Right ventricle myocardium superior (tissue), 1 donor: Measurements from ENCODE around the gene ADAM12. TPM values are rescaled to one million over a fixed set of nuclear protein-coding genes. Genes with fewer than 3 reads are reported as not detected.

Experiments used
- ATAC-seq: fragments of 200-7000 bp; cut with Tn5 transposase; one replicate; pipeline ENCODE4 v1.9.1; 2020; ENCODE audit warnings: mild to moderate bottlenecking; ENCODE audit not compliant: poor library complexity
- DNase-seq: peaks from one replicate; pipeline ENCODE4 v3.0.0-alpha.2; 2020
- intact Hi-C: fragments of 100-400 bp; cut with DNase I; formaldehyde crosslinking; loops from one replicate; pipeline ENCODE4 v1.11.2; 2022
- total RNA-seq: library from RNA; stranded (reverse); fragmentation: NEBNext Ultra II Directional; extraction: Animal tissue kit (Norgen Biotek cat#: 25700); gene quantifications from one replicate; pipeline ENCODE4 v1.2.1, GENCODE V29; 2021
- donor health status: DM: no; HTN: yes; CAD: no; lungs with severe emphysema.

ADAM12 gene
- total RNA-seq, 1 donor from 2014 or later, result 0.38 TPM

DNA sequence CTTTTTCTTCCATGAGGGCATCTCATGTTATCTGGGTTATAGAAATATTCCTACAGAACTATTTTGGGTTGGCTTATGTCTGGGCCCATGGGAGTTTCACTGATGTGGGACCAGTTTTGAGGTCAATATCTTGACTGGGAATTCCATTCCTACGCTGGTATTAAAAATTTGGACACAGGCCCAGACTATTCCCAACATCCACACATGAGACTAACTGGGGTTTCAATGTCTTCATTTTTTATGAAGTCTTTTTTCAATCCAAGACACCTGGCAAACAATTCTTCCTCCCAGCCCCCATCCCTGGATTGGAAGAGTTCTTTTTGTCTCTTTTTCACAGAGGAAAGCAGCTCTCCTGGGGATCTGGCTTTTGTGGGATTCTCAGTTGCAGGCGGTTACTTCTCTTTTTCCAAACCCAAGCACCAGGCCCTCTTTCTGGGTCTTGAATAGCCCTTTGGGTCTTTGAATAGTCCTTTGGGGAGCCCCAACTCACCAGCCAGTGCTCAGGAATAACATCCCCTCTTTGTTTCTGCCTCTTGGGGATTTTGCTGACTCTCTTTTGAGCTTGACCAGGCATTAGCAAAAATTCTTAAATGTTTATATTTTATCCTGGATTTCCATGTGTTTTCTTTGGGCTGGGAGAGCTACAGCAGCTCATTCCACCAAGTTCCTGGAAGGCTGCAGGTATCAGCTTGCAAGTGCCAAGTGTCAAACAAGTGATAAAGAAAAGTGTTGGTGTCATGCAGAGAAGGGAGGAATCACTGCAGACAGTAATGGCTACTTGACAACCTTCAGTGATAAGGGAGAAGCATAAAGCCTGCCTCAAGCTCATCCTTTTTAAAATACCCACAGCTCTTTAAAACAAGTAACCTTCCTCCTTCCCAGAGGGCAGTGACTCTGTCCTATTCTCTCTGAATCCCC is 234.3 kb downstream of the ADAM12 start:
- intact Hi-C loops, result no loop called here
- DNase-seq, result no peak
- ATAC-seq, result no peak

DNA sequence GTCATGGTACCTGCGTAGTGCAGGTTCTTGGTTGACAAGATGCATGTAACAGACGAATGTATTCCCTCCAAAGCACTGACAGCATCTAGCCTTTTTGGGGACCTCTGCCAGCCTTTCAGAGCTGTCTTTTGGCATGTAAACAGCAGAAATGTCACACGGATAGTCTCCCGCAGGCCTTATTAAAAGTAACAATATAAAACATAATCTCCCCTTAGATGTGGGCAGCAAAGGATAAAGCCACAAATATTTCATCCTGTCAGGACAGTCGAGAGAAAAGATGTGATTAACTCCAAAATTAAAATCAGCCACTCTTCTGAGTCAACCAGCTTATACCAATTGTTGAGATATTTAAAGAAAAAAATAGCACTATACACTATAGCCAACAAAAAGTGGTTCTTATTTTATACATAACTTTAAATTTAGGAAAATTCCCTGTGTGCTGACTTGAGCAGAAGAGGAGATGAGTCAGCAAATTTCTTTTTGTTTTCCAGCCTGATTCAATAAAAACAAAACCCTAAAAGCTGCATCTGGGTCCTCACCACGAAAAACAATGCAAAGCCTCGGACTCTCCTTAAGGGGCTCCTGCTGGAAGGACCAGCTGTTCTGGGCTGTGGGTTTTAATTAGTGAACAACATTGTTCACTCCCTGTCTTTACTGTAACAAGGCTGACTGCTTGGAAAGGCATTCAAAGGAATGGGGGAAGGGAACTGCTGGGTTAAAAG is 240.2 kb downstream of the ADAM12 start:
- intact Hi-C loops, result no loop called here
- ATAC-seq (no peak), DNase-seq (no peak)

DNA sequence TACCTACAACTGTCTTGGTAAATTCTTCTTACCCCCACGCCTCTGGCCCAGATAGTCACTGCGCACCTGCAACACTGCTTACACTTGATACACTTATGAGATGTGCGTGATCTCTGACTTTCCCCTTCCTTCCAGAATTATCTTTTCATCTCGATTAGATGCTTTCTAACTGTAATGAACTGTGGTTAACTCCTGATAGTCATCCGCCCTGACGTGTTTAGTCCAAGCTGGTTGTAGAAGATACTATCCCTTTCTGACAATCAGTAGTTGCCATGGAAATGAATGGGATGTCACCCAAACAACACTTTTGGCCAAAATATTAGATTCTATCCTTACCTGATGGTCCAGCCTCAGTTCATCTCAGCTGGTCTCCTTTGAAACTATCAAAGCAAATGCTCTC is 241.5 kb downstream of the ADAM12 start:
- ATAC-seq (no peak), DNase-seq (no peak)
- intact Hi-C loops, result no loop called here

DNA sequence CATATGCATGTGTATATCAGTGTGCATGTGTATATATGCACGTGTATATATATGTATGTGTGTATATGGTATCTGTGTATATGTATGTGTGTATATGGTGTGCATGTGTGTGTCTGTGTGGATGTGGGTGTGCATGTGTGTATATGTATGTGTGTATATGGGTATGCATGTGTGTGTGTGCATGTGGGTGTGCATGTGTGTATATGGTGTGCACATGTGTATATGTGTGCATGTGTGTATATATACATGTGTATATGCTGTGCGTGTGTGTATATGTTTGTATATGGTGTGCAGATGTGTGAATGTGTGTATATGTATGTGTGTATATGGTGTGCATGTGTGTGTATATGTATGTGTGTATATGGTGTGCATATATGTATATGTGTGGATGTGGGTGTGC is 245.2 kb downstream of the ADAM12 start:
- intact Hi-C loops, result no loop called here
- no peak for DNase-seq
- no peak for ATAC-seq

DNA sequence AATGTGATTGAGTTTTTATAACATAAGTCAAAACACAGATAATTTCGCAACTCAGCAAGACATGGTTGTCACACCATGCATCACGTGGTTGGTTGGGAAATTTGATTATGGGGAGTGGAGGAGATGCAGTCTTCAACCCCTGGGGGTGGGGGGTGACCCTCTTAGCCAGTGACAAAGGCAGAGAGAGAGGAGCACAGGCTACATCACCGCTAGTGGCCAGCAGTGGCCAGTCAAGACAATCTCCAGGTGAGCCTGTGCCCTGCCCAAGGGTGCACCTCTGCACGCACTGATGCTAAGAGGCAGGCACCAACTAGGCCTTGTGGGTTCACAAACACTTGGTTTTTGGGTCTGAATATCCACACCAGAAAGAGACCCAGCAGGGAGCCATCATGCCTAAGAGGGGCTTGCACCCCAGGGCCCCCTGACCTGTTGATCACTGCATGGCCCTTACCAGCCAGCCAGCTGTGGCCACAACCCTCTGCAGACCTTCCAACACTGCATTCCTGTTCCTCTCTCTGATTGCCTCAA is 247.5 kb downstream of the ADAM12 start:
- ATAC-seq (no peak), DNase-seq (no peak)
- intact Hi-C loops, result no loop called here

DNA sequence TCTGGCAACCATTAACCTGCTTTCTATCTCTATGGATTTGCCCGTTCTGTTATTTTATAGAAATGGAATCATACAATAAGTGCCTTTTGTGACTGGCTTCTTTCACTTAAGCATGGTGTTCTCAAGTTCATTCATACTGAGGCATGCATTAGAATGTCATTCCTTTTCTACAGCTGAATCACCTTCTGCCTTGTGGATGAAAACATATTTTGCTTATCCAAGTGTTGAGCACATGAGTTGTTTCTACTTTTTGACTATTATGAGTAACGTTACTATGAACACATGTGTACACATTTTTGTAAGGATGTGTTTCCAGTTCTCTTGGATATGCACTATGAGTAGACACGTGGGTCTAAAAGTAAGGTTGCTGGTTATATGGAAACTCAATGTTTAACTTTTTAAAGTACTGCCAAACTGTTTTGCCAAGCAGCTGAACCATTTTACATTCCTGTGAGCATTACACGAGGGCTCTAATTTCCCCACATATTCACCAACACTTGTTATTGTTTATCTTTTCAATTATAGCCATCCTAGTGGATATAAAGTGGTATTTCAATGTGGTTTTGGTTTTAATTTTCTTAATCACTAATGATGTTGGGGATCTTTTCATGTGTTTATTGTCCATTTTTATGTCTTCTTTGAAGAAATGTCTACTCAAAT is 250.6 kb downstream of the ADAM12 start:
- ATAC-seq (no peak), DNase-seq (no peak)
- intact Hi-C loops, result no loop called here

DNA sequence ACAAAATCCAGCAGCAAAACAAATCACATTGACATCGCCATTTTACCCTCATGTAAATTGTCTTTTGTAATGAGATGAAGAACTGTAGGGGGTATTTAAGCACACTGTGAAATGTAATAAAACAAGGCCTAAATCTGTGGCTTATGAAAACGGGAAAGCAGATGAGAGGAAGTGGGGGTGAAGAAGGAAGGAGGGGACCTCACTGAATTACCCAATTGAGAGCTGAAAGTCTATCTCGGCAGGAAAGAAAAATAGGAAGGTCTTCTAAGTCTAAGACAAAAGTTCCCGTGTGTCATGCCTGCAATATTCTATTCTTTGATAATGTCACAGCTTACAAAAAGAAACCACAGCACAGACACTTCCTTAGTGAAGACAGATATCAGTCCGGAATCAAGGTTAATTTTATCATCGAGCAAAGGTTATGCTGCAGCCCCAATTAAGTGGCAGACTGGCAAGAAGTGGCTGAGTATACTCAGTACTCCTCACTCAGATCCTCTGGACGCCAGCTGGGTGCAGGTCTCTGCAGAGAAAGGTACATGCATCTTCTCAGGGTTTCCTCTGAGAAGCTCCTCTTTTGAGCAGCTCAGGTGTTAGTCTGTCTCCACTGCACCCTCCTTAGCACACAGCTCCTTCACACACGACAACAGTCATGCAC is 252.2 kb downstream of the ADAM12 start:
- ATAC-seq (no peak), DNase-seq (no peak)
- intact Hi-C loops, result no loop called here

DNA sequence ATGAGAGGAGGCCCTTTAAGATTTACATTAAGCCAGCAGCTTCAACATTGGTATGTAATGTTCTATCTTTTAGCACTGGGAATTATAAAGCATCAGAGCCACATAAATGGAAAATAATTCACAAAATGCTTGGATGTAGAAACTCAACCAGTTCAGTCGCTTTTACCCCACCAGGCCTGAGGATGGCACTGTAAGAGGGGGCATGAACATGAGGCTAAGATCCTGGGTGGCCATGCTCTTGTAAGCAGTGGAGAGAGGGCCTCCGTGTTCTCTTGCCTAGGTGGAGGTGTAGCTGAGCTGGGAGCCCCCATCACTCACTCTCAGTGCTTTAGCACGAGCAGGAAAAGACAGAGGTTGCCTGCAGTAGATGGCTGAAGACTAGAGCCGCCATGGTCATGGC is 253.1 kb downstream of the ADAM12 start:
- intact Hi-C loops, result no loop called here
- DNase-seq, result no peak
- no peak for ATAC-seq

DNA sequence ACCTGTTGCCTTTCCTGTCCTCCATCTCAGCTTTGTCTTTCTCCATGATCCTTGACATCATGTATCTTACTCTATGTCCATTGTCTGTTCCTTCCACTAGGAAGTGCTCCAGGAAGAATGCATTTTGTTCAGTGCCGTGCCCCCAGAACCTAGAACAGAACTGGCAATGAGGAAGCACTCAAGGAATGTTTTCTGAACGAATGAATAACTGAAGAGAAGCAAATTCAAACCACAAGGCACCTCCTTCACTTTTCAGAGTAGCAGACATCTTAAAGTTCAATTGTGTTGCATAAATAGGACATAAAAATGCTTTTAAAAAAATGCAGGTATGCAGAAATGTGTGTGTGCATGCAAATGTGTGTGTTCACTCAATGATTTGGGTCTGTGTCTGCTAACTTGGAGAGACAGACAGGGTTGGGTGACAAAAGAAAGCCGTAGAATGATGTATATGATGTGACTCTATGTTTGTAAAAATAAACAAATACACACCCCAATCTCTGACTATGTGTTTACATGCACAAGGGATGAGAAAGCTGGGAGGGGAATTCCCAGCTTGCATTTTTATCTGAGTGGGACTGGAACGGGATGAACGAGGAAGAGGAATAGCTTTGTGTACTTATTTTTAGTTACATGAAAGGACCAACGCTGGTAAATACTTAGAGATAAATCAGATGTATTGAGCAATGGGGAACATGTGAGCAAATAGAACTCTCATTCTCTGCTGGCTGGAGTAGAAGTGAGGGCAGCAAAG is 254.2 kb downstream of the ADAM12 start:
- no peak for DNase-seq
- peak; percentile 61 for ATAC-seq
- intact Hi-C loops, result no loop called here

DNA sequence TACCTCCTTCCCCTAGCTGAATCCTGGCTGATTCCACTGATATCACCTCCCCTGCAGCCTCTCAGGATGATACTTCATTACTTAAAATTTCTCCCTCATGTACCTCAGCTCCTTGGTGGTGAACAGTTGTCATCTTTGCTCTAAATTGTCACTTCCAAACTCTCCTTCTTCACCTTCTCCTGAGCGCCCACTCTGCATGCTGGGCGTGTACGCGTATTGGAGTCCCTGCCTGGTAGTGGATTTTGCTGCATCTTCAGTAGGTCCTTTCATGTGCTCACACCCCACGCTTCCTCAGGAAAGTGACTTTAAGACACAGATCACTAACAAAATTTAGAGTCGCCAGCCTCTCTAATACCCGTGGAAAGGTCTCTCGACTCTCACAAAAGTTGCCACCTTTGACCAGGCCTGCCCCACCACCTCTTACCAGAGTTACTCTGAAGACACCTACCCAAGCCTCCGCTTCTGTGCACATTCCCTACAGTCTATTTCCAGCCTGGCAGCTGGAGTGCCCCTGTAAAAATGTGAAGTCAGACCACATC is 255.1 kb downstream of the ADAM12 start:
- ATAC-seq, result no peak
- no peak for DNase-seq
- intact Hi-C loops, result no loop called here

DNA sequence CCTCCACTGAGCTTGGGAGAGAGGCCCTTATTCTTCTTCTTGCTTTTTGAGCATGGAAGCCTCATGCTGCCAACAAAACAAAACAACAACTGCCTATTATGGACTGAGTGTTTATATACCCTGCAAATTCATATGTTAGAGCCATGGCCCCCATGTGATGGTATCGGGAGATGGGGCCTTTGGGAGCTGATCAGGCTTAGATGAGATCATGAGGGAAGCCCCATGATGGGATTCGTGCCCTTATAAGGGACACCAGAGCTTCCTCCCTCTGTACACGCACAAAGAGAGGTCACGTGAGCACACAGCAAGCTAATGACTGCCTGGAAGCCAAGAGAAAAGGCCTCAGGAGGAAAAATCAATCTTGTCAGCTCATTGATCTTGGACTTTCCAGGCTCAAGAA is 256.9 kb downstream of the ADAM12 start:
- ATAC-seq (no peak), DNase-seq (no peak)
- intact Hi-C loops, result no loop called here

DNA sequence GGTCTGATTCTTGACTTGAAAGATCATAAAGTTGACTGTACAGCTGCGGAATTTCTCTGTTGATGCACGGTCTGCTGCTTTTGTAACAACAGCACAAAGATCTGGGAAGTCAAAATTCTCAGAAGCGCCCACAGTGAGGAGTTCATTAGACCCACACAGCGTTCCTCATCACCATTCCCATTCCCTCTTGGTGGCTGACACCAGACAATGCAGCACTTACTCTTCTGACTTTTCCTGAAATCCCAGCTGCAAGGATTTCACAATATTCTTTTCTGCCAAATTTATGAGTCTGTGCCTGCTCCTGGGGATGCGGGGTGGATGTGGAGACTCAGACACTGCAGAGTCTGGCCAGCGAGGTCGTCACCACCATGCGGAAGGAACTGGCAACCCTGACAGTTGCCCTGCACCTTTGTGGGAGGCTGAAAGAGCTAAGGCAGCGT is 258.0 kb downstream of the ADAM12 start:
- ATAC-seq (peak; percentile 83), DNase-seq (peak; percentile 77)
- intact Hi-C loops, result no loop called here

DNA sequence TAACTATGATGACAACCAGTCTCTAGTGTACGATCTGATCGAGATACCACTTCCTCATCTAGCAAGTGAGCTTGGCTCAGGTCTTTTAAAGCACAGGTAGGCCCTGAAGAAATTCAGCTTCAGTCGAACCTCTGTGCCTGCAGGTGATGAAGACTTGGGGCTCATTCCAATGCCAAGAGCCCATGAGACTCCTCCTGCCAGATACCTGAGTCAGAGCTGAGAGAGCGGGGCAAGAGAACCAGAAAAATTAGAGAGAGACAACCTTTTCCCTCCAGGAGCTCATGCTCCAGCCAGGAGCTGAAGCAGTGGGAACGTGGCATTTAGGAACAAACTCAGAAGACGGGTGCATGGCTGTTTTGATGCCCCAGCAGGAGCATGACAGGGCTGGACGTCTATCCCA is 259.3 kb downstream of the ADAM12 start:
- no peak for DNase-seq
- no peak for ATAC-seq
- intact Hi-C loops, result no loop called here

DNA sequence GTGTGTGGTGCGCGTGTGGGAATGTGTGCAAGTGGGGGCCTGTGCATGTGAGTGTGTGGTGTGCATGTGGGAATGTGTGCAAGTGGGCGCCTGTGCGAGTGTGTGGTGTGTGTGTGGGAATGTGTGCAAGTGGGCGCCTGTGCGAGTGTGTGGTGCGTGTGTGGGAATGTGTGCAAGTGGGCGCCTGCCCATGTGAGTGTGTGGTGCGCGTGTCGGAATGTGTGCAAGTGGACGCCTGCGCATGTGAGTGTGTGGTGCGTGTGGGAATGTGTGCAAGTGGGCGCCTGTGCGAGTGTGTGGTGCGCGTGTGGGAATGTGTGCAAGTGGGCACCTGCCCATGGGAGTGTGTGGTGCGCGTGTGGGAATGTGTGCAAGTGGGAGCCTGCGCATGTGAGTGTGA is 259.7 kb downstream of the ADAM12 start:
- intact Hi-C loops, result no loop called here
- DNase-seq (no peak), ATAC-seq (no peak)

DNA sequence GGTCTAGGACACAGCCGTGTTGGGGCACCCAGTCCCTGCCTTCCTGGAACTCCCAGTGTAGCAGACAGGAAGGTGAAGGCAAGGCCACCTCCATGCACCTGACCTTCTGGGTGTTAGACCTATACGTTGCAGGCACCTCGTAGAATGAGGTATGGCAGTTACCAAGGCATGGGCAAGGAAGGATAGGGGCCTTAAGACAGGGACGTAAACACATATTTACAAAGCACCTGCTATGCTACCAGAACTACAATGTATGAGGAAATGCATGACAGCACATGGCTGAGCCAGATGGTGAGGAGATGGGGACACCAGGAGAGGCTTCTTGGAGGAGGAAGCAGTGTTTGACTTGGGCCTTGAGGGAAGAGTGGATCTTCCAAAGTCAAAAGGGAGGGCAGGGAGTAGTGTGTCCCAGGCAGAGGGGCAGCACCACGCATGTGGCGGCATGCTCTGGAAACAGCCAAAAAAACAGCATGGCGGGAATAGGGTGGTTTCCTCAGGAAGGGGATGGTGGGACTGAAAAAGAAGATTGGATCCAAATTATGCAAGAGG is 260.7 kb downstream of the ADAM12 start:
- DNase-seq (no peak), ATAC-seq (no peak)

DNA sequence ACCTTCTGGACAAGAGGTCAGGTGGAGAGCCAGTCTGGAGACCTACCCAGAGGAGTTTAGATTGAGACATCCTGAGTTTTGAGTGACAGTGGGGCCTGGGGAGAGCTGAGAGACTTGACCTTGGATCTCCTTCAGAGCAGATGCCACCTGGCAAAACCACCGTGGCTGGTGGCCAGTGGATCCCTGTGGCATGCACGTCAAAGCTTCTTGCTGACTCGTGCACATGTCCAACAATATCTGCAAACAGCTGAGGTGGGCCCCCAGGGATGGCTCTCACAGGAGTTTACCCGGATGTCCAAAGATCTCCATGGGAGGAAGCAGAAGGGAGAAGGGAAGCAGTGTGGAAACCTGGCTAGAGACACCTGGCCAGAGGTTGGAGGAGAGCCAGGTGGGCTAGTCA is 261.4 kb downstream of the ADAM12 start:
- ATAC-seq, result no peak
- no peak for DNase-seq
- intact Hi-C loops, result no loop called here

More for the DNA sequence above, 260.7 kb downstream of the ADAM12 start:
- intact Hi-C loops, result no loop called here

DNA sequence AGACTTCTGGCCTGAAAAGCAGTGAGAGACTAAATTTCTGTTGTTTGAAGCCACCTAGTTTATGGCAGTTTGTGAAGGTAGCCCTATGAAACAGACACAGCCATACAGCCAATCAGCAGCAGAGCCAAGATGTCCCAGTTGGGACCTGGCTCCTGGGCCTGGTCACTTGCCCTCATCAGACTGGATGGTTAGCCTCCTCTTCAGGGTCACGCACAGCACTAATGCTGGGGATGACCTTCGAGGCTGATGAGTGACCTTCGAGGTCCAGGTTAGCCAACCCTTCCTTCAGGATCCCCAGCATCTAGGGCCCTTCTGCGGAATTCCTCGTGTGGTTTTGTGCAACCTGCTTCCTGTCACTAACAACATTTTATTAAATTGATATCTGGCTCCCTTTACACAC is 262.3 kb downstream of the ADAM12 start:
- intact Hi-C loops, result no loop called here
- DNase-seq (no peak), ATAC-seq (no peak)
